Peyer's patch (tissue), 4 donors: ENCODE data around the gene CHMP4A. TPM values are rescaled to one million over a fixed set of nuclear protein-coding genes. Genes with fewer than 3 reads are reported as not detected.

ENCODE experiments used
- DNase-seq, 3 donors: peaks; one replicate each; pipeline ENCODE4 v3.0.0-alpha.2; 2017 to 2019
- H3K27ac ChIP-seq, 4 donors: fragments of 200-600 bp; sonication (generic); one replicate each; pipeline ENCODE4 v1.5.1; 2016 to 2019
- H3K27me3 ChIP-seq, 2 donors: fragments of 200-600 bp; sonication (generic); one replicate each; pipeline ENCODE4 v1.5.1; 2019
- H3K36me3 ChIP-seq, 3 donors: fragments of 200-600 bp; sonication (generic); one replicate each; pipeline ENCODE4 v1.5.1; 2016 to 2019
- H3K4me1 ChIP-seq, 4 donors: fragments of 200-600 bp; sonication (generic); one replicate each; pipeline ENCODE4 v1.5.1; 2016 to 2019
- H3K4me3 ChIP-seq, 4 donors: fragments of 200-600 bp; sonication (generic); 1 replicate in 3 of 4; 2 replicates in 1 of 4; pipeline ENCODE4 v1.5.1; 2016 to 2019; ENCODE audit warnings: mild to moderate bottlenecking in 1 of 4
- H3K9me3 ChIP-seq, 4 donors: fragments of 200-600 bp; sonication (generic); one replicate each; pipeline ENCODE4 v1.5.1; 2016 to 2019; ENCODE audit warnings: mild to moderate bottlenecking in 1 of 4
- POLR2A ChIP-seq, 2 donors: fragments of 450-650 bp; IDR thresholded peaks; one replicate each; pipeline ENCODE4 v1.5.1; 2017; ENCODE audit warnings: antibody characterized with exemption in 2 of 2, mild to moderate bottlenecking in 2 of 2, moderate library complexity in 2 of 2
- total RNA-seq, 4 donors: library from RNA; depleted of rRNA; stranded (reverse); fragments of >200 nt; gene quantifications; one replicate each; pipeline ENCODE4 v1.1.0, GENCODE V29; 2016
- TF ChIP-seq, protein P1 (sequence below), 6 experiments: fragments of 450-650 bp in 4 of 6; fragments of 200-600 bp in 2 of 6; sonication (generic) in 1 of 6; IDR thresholded peaks; one replicate each; pipeline ENCODE4 v1.5.1; 2017 to 2019; ENCODE audit warnings: antibody characterized with exemption in 6 of 6, mild to moderate bottlenecking in 3 of 6, moderate library complexity in 1 of 6

CHMP4A gene
- total RNA-seq, 4 donors from 2014 or later = 31.4 to 190 (median 54.3) TPM

DNA sequence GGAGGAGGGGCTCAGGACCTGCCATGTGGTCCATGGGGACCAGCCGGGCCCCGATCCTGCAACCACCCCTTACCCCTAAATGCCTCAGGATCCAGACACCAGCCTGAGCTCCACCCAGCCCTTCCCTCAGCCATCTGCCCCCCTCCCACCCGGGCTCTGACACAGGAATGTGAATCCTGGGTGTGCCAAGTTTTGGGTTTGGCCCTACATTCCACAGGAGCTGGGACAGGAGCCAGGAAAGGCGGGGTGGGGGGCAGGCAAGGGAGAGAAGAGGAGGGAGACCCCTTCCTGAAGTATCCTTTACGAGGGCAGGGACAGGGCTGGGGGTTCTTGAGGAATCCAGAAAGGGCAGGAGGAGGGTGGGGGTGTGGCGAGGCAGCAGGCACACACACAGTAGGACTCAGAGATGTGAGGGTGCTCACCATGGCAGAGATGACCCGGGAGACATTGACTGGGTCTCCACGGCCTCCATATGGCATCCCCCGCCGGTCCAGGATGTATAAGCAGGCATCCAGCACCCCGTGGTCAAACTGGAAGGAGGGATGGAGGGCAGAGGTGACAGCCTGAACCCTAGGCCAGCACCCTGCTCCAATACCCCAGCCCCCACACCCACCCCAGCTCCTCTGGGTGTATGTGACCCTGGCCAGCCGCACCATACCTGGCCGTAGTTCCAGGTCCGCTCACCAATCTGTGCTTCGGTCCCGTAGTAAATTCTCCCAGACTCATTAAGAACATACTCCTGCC is 46.2 kb upstream of the CHMP4A start:
- DNase-seq = no peak
- peaks cover 0 to 10% (median 0%) of the 10 kb centered on the region in 3 donors for H3K36me3 ChIP-seq
- no peaks in the 10 kb centered on the region for H3K9me3 ChIP-seq
- no peaks in the 10 kb centered on the region for H3K4me1 ChIP-seq
- no peak overlapping the region for H3K4me3 ChIP-seq
- TF ChIP-seq POLR2A (IDR thresholded peaks at IDR 0.05) = no peak
- TF ChIP-seq, protein P1, sequence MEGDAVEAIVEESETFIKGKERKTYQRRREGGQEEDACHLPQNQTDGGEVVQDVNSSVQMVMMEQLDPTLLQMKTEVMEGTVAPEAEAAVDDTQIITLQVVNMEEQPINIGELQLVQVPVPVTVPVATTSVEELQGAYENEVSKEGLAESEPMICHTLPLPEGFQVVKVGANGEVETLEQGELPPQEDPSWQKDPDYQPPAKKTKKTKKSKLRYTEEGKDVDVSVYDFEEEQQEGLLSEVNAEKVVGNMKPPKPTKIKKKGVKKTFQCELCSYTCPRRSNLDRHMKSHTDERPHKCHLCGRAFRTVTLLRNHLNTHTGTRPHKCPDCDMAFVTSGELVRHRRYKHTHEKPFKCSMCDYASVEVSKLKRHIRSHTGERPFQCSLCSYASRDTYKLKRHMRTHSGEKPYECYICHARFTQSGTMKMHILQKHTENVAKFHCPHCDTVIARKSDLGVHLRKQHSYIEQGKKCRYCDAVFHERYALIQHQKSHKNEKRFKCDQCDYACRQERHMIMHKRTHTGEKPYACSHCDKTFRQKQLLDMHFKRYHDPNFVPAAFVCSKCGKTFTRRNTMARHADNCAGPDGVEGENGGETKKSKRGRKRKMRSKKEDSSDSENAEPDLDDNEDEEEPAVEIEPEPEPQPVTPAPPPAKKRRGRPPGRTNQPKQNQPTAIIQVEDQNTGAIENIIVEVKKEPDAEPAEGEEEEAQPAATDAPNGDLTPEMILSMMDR (IDR thresholded peaks at IDR 0.05) = no peak
- no peaks in the 10 kb centered on the region for H3K27me3 ChIP-seq
- H3K27ac ChIP-seq = no peak overlapping the region

DNA sequence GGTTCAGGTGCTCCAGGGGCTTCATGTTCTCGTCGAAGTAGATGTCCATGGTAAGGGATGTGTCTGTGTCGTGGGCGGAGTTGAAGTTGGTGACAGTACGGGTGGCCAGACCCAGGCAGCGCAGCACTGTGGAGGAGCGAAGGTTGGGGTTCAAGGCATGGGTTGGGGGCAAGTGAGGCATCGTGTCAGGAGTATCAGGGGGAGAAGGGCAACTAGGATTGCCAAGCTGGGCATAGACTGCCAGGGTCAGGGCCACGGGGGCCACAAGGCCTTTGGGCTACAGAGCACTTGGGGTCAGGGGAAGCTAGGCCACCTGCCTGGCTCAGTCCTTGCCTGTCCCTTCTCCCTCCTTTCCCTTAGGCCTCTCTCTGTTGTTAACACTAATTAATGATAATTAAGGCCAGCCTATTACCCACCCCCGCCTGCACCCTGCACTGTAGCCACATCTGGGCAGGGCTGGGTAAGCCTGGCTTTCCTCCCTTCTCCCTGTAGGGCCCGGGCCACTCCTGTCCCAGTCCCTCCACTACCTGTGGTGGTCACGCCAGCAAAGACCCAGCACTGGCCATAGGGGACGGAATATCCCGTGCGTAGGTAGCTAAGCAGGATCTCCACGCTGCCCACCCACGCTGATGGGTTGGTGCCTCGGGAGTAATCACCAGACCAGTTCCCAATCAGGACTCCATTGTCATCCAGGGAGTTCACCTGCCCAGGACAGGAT is 45.4 kb upstream of the CHMP4A start:
- Histone ChIP-seq H3K36me3 (peaks cover 0 to 10% (median 0%) of the 10 kb centered on the region in 3 donors), H3K27ac (no peak overlapping the region), H3K9me3 (no peaks in the 10 kb centered on the region), H3K4me1 (no peaks in the 10 kb centered on the region), H3K27me3 (no peaks in the 10 kb centered on the region), H3K4me3 (no peak overlapping the region)
- DNase-seq = no peak
- no peak for TF ChIP-seq POLR2A (IDR thresholded peaks at IDR 0.05)
- TF ChIP-seq, protein P1 (IDR thresholded peaks at IDR 0.05) = no peak

DNA sequence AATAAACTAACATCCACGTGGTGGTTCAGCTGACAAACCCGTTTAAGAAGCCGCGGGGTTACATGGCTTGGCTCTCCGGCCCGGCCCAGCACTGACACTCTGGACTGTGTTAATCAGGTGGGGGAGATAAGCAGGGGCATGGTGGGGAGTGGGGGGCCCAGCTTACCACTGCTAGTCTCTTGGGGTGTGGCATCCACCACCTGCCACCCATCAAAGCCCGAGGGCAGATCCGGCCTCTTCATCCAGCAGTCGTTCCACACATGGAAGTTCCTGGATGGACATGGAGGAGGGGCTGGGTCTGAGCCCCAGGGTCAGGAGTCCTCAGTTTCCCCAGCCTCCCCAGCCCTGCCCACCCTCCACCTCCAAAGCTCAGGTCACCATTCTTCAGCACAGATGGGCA is 44.8 kb upstream of the CHMP4A start:
- Histone ChIP-seq H3K27ac (no peak overlapping the region), H3K4me1 (no peaks in the 10 kb centered on the region), H3K4me3 (no peak overlapping the region), H3K36me3 (peaks cover 0 to 10% (median 0%) of the 10 kb centered on the region in 3 donors), H3K9me3 (no peaks in the 10 kb centered on the region), H3K27me3 (no peaks in the 10 kb centered on the region)
- peak in 1 of 3 donors; percentile 33 for DNase-seq
- TF ChIP-seq POLR2A (IDR thresholded peaks at IDR 0.05) = no peak
- TF ChIP-seq, protein P1 (IDR thresholded peaks at IDR 0.05) = no peak

DNA sequence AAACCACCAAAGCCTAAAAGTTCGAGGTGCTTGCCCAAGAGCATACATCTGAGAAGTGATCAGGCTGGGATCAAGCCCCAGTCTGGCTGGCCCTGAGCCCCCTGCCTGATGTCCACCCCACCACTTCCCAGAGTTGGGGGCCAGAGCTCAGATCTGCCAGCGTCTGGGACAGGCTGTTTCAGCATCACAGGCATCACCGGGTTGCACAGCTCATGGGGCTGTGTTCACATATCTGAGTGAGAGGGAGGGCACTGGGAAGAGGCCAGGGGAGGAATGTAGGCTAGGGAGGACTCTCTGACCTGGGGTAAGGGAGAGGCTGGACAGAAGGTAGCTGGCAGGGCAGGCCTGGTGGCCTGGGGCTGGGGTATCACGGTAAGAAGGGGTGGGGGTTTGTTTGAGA is 43.7 kb upstream of the CHMP4A start:
- DNase-seq = peak in 1 of 3 donors; percentile 26
- no peaks in the 10 kb centered on the region for H3K27me3 ChIP-seq
- H3K9me3 ChIP-seq = no peaks in the 10 kb centered on the region
- H3K4me3 ChIP-seq = no peak overlapping the region
- peaks cover 0 to 10% (median 0%) of the 10 kb centered on the region in 3 donors for H3K36me3 ChIP-seq
- no peak overlapping the region for H3K27ac ChIP-seq
- TF ChIP-seq POLR2A (IDR thresholded peaks at IDR 0.05) = no peak
- TF ChIP-seq, protein P1 (IDR thresholded peaks at IDR 0.05) = no peak
- no peaks in the 10 kb centered on the region for H3K4me1 ChIP-seq

DNA sequence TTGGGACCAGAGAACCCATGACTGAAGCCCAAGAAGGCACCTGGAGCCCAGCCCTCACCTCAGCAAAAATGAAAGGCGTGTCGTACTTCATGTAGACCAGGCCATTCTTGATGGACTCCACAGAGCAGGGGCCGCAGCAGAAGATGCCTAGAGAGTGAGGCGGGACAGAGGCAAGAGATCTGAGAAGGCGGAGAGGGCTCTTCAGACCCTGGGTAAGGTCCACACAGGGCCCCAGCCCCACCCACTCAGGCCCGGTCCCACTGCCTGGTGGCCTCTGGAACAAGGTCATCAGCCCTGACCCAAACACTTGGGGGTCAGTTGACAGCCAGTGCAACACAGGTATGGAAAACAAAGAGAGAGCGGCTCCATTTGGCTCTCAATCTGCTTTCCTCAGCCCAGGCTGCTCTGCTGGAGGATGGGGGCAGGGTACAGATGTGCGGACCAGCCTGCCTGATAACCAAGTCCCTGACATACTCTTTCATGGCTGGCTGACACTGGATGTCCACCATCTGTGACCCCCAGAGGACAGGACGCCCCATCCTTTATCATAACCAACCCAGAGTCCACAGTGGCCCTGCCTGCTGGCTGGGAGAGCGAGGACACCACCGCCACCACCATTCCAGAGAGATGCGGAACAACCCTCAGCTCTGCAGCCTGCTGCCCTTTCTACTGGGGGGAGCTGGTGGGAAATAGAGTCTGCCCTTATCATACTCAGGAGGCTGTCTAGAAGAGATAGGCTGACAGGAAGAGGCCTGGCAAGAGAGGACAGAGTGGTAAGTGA is 42.8 kb upstream of the CHMP4A start:
- TF ChIP-seq, protein P1 (IDR thresholded peaks at IDR 0.05) = no peak
- TF ChIP-seq POLR2A (IDR thresholded peaks at IDR 0.05) = no peak
- H3K27ac ChIP-seq = no peak overlapping the region
- H3K4me1 ChIP-seq = no peaks in the 10 kb centered on the region
- H3K27me3 ChIP-seq = no peaks in the 10 kb centered on the region
- H3K9me3 ChIP-seq = no peaks in the 10 kb centered on the region
- H3K4me3 ChIP-seq = no peak overlapping the region
- peak in 1 of 3 donors; percentile 39 for DNase-seq
- H3K36me3 ChIP-seq = peaks cover 0 to 10% (median 0%) of the 10 kb centered on the region in 3 donors
